HG03457 (cell line): ENCODE results near the gene TRANK1.
"Not testable (repeated sequence)": the region's sequence is repeated elsewhere in the genome, so short reads cannot be mapped to it uniquely, and the experiment has no call there.

ENCODE experiments used
- ATAC-seq: cut with Tn5 transposase; IDR thresholded peaks from one replicate; pipeline ENCODE4 v1.9.1; 2021; ENCODE audit warnings: moderate number of reproducible peaks; ENCODE audit not compliant: unreplicated experiment

Gene TRANK1

GRCh38 chr3:36920884-36921567, 23.8 kb downstream of the TRANK1 start:
- ATAC-seq: no peak

DNA sequence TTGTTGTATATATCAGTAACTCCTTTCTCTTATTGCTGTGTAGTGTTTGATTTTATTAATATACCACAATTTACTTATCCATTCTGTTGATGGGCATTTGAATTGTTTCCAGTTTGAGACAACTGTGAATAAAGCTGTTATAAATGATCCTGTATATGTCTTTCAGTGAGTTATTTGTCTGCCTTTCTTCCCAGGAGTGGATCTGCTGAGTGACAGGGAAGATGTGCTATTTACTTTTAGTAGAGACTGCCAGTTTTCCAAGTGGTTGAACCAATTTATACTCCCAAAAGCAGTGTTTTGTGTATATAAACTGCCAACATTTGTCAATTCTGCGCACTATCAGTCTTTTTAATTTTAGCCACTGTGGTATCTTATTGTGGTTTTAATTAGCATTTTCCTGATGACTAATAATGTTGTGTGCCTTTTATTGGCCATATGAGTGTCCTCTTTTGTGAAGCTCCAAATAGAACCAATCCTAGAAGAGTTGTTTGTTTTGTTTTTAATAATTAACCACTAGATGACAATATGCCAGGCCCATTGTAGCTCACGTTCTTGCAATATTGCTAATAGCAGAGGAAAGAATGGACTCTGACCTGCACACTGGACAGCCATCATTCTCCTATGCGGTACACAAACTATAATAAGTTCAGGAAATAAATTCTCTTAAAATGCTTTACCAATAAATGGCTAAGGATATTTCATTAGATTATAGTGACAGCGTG, 25.3 kb downstream of the TRANK1 start:
- no peak for ATAC-seq

DNA sequence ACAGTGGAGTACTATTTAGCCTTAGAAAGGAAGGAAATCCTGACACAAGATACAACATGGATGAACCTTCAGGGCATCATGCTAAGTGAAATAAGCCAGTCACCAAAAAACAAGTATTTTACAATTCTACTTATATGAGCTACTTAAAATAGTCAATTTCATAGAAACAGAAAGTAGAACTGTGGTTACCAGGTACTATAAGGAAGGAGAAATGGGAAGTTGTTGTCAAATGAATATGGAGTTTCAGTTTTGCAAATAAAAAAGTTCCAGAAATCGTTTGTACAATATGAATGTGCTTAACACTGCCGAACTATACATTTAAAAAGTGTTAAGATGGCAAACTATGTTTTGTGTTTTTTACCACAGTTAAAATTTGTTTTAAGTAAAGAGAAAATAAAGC, 26.8 kb downstream of the TRANK1 start:
- peak; percentile 77 for ATAC-seq

GRCh38 chr3:36911990-36912804, 32.7 kb downstream of the TRANK1 start:
- peak; percentile 94 for ATAC-seq

GRCh38 chr3:36909666-36910065, 35.2 kb downstream of the TRANK1 start:
- ATAC-seq: no peak

- ATAC-seq: no peak
Observed at GRCh38 chr3:36909181-36909580, 35.7 kb downstream of the TRANK1 start.

DNA sequence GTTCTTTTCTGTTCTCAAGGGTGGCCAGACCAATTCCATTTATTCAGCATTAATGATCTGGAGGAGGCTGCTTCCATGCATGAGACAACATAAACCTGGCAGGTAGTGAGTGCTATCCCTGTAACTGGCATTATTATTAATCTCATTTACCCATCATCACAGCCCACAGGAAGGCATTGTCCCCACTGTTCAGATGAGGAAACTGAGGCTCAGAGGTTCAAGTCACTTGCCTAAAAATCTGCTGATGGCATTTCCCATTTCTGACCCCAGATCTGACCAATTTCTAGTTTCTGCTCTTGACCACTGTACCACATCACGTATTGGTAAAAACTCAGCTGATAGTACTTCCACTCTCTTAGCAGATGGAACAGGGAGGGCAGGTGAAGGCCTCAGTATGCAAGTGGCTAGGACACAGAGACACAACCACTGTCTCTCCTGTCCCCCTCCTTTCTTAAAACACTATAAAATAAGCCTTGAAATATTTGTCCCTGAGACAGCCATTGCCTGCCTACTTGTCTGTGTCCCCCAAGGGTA, 36.1 kb downstream of the TRANK1 start:
- no peak for ATAC-seq

DNA sequence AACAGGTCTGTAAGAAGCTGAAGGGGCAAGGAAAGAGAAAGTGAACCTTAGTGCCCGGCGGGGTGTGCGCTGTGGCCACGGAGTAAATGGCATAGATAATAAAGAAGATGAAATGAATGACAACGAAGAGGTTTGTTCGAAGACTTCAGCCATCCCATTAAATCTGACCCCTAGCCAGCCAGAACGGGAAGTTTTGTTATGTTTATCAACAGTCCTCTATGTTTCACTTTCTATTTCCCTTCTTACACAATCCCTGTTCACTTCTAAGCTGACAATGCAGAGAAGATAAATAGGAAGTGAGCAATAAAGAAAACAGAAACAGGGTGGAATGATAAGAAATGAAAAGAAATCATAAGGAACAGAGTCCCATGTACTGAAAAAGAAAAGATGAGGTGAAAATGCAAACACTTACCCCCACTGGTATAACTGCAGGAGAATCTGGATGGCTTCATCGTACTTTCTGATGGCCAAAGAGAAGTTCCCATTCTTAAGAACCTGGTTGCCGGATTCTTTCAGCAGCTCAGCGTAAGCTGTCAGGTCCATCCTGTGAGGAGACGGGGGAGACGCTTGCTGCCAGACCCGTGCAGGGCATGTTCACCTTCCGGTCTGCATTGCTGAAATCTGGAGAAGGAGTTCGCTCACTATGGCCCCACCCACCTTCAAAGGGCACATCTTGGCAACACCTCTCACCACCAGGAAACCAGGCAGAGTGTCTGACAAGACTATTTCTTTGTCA, 36.8 kb downstream of the TRANK1 start:
- ATAC-seq: no peak

GRCh38 chr3:36906504-36907149, 38.2 kb downstream of the TRANK1 start:
- no peak for ATAC-seq

DNA sequence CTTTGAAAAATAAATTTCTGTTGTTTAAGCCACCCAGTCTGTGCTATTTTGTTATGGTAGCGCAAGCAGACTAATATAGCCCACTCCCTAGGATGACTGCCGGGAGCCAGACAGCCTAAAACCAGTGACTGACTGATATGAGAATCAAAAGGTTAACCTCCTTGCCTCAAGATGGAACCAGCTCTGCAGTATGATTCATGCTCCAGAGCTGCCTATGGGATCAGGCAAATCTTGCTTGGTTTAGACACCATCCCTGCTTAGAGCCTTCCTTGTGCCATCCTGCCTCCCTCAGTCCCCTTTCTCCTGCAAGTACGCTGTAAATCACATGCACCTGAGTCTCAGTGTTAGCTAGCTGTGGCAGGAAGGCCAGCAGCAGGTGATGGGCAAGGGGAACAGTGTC, 39.3 kb downstream of the TRANK1 start:
- ATAC-seq: no peak

DNA sequence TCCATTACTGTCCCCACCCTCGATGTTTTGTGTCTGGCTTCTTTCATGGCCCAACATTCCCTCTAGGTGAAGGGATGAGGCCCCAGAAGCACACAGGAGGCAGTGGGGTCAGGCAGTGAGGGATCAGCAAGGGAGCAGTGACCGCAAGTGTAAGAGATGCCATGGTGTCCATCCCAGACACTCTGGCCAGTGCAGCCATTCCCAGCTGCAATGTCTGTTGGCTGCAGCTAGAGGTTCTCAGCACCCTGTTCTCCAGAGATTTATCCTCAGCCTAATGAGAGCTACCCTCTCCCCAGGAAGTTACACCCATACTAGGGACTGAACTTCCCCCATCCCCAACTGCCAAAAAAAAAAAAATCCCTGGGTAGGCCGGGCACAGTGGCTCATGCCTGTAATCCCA, 40.2 kb downstream of the TRANK1 start:
- ATAC-seq: no peak

- ATAC-seq: not testable (repeated sequence)
Observed at GRCh38 chr3:36904065-36904464, 40.8 kb downstream of the TRANK1 start.

- no peak for ATAC-seq
Observed at GRCh38 chr3:36903119-36903882, 41.6 kb downstream of the TRANK1 start.

GRCh38 chr3:36901588-36901987, 43.3 kb downstream of the TRANK1 start:
- no peak for ATAC-seq

DNA sequence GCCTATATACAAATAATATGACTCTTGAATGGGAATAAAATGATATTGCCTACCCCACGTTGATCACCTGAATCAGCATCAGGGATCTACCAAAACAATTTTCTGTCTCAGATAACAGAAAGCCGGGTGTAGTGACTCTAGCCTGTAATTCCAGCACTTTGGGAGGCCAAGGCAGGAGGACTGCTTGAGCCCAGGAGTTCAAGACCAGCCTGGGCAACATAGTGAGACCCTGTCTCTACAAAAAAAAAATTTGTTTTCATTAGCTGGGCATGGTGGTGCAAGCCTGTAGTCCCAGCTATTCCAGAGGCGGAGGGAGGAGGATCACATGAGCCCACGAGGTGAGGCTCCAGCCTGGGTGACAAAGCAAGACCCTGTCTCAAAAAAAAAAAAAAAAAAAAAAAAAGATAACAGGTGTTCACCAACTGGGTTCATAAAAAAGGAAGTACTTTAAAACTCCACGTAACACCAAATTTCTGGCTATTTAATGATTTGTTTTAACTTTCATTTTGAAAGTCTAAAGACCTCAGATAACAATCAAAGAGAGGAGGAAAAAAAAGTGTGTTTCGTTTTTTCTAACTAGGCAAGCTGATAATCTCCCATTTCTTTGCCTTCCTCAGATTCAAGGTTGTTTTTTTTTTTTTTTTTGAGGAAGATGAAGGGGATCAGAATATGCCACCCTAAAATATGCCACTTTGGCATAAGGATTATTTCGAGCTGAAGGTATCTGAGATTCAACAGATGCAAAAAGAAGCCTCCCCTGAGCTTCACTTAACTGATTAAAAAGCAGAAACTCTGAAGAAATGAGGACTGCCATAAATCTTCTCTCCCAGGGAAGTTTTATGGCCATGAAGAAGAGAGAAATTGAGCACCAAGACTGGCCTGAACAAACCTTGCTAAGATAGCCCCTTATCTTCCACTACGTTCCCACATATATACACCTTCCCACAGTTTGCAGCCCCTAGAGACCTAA, 44.1 kb downstream of the TRANK1 start:
- no peak for ATAC-seq

DNA sequence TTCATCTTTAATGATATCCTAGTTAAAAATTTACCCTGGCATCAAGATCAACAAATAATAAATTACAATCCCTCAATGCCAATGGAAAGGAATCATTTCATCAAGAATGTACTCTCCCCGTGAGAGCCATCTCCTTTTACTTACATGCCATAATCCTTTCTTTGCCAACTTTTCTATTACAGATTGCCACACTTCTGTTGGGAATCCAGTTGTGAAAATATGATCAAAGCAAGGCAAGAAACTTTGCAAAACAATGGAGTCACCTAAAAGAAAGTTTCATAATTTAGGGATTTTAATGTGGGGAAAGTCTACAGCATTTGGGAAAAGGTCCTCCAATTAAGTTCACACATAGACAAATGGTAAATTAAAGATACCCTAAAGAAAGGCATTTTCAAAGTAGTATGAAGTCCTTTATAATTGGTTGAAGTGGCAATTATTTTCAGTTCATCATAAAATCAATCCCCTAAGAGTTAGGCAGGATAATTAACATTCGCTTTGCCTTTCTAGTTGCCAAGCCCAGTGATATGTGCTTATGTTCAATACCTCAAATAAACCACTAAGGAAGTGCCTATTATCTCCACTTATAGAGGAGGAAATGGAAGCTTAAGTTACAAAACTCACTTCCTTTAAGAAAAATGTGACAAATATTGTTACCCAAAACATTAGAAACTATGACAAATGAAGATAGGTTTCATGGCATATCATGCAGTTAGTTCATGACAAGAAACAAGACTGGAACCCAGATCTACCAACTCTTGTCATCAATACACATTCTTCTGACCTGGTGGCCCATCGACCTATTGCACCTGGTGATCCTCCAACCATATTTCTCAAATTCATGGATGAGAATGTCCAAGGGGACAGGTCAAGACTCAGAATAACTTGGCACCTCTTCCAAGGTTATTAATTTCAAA, 49.1 kb downstream of the TRANK1 start:
- no peak for ATAC-seq

DNA sequence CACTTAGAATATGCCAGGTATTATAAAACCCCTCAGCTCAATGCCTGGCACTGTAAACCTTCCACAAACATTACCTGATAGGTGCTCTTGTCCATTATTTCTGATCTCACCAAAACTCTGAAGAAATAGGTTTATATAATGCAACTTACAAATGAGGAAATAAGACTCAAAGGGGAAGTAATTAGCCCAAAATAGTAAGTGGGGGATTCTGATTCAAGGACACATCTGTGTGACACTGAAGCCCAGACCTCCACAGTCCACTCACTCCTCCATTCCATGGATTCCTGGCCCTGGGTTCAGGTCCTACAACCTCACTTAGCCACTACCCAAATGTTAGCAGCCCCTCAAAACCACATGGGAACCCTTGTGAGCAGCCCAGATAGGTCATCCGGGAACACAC, 49.9 kb downstream of the TRANK1 start:
- no peak for ATAC-seq
